Measurements from ENCODE around the gene ZNF587. TPM values are rescaled to one million over a fixed set of nuclear protein-coding genes. Genes with fewer than 3 reads are reported as not detected.

ZNF587 gene
- total and polyA plus RNA-seq, 2 of the 13 experiments (the other 11 are each of a cell fraction or from before 2014, with no cell fraction given), result 8.7 to 17.5 TPM

- in situ Hi-C loops (cut with HindIII; ENCODE audit: extremely low pct_ligation_motif_present, low pct_unique_long_range_greater_than_20kb) (no loop called here), intact Hi-C loops (cut with micrococcal nuclease; ENCODE audit: unreplicated experiment) (no loop called here)
- TSS peak; percentile 30 for BruUV-seq (replicated peaks)
- Histone ChIP-seq H4K20me1 (ENCODE audit: insufficient read depth, low read length) (no peaks in the 10 kb centered on the region), H3K9me3 (ENCODE audit: low read length) (no peaks in the 10 kb centered on the region), H3K4me2 (ENCODE audit: low read depth, low read length) (peak overlapping the region; percentile 47), H3K9ac (ENCODE audit: insufficient read depth, low read depth, low read length) (peak overlapping the region; percentile 47; the same call in 1 of the 2 replicates), H3K79me2 (ENCODE audit: insufficient read depth, low read length) (no peaks in the 10 kb centered on the region), H3K27me3 (ENCODE audit: control insufficient read depth in 1 of 2, insufficient read depth in 2 of 2, low read length in 2 of 2) (no peaks in the 10 kb centered on the region), H3K4me3 (replicated peaks in 1 of 3; ENCODE audit: insufficient read depth in 1 of 3, low read depth in 2 of 3, low read length in 3 of 3) (peak overlapping the region; percentile 56 to 59 (median 59)), H3K27ac (ENCODE audit: extremely low read length, insufficient read depth, low read length) (peak overlapping the region; percentile 57), H3K4me1 (ENCODE audit: insufficient read depth, low read length) (peaks cover 6% of the 10 kb centered on the region; the same call in 1 of the 2 replicates), H3K36me3 (replicated peaks in 1 of 2; ENCODE audit: control insufficient read depth in 1 of 2, insufficient read depth in 2 of 2, low read length in 2 of 2) (peaks cover 5 to 12% of the 10 kb centered on the region in 2 experiments; a peak in 4 of 5 replicates), H2AFZ (ENCODE audit: low read length) (no peak overlapping the region)
- ATAC-seq (no peak), FAIRE-seq (no peak), DNase-seq (ENCODE audit: low spot score) (no peak)
- TF ChIP-seq ZNF775 (CRISPR knock-in tag; IDR thresholded peaks at IDR 0.05; ENCODE audit: borderline replicate concordance), result no peak
- TF ChIP-seq U2AF2 (IDR thresholded peaks at IDR 0.05; ENCODE audit: low read depth, low read length), result peak; percentile 91; the same call in 1 of the 2 replicates
- POLR2A ChIA-PET, result interaction anchor here (0.9 kb wide), 1 partner anchor 48 kb away, joined by 3 read pairs; no protein-coding TSS in a partner anchor
- WGBS (ENCODE audit: low lambda C conversion rate), result 49% methylated on average over 6 of the region's 6 CpGs
- CTCF ChIA-PET (ENCODE audit: low intra/inter-chr PET ratio, low total read pairs), result no interaction called here
These were observed 46.4 kb upstream of the ZNF587 start for GRCh38 chr19:57803265-57803593.

- no TSS peak for BruUV-seq (replicated peaks)
- in situ Hi-C loops (cut with HindIII; ENCODE audit: extremely low pct_ligation_motif_present, low pct_unique_long_range_greater_than_20kb), result no loop called here
- ATAC-seq (peak; percentile 82), DNase-seq (ENCODE audit: low spot score) (peak; percentile 30), FAIRE-seq (no peak)
- H3K9me3 ChIP-seq (ENCODE audit: low read length), result no peaks in the 10 kb centered on the region
- H3K4me1 ChIP-seq (ENCODE audit: insufficient read depth, low read length), result peaks cover 6% of the 10 kb centered on the region; the same call in 1 of the 2 replicates
- peaks cover 7 to 17% of the 10 kb centered on the region in 2 experiments; a peak in 4 of 5 replicates for H3K36me3 ChIP-seq (replicated peaks in 1 of 2; ENCODE audit: control insufficient read depth in 1 of 2, insufficient read depth in 2 of 2, low read length in 2 of 2)
- no peaks in the 10 kb centered on the region for H3K79me2 ChIP-seq (ENCODE audit: insufficient read depth, low read length)
- peak overlapping the region; percentile 47 for H3K9ac ChIP-seq (ENCODE audit: insufficient read depth, low read depth, low read length)
- ChIA-PET CTCF (ENCODE audit: low intra/inter-chr PET ratio, low total read pairs) (no interaction called here), POLR2A (interaction anchor here (0.9 to 1.2 kb wide), 2 partner anchors 11 to 49 kb away, joined by 3 to 5 read pairs; partner anchors contain the start of gene ZNF552)
- peak overlapping the region; percentile 47 for H3K4me2 ChIP-seq (ENCODE audit: low read depth, low read length)
- intact Hi-C loops (cut with micrococcal nuclease; ENCODE audit: unreplicated experiment), result no loop called here
- peak overlapping the region; percentile 56 to 59 (median 59) for H3K4me3 ChIP-seq (replicated peaks in 1 of 3; ENCODE audit: insufficient read depth in 1 of 3, low read depth in 2 of 3, low read length in 3 of 3)
- WGBS (ENCODE audit: low lambda C conversion rate), result 49% methylated on average over 19 of the region's 19 CpGs
- H3K27ac ChIP-seq (ENCODE audit: extremely low read length, insufficient read depth, low read length), result peak overlapping the region; percentile 57
- H3K27me3 ChIP-seq (ENCODE audit: control insufficient read depth in 1 of 2, insufficient read depth in 2 of 2, low read length in 2 of 2), result no peaks in the 10 kb centered on the region
- H4K20me1 ChIP-seq (ENCODE audit: insufficient read depth, low read length), result no peaks in the 10 kb centered on the region
- no peak overlapping the region for H2AFZ ChIP-seq (ENCODE audit: low read length)
- TF ChIP-seq ZKSCAN5 (CRISPR knock-in tag; IDR thresholded peaks at IDR 0.05), result peak; percentile 81; the same call in 1 of the 2 replicates
- no peak for TF ChIP-seq E2F5 (CRISPR knock-in tag; conservative IDR thresholded peaks at IDR 0.05)
- no peak for TF ChIP-seq ZNF7 (CRISPR knock-in tag; IDR thresholded peaks at IDR 0.05)
- TF ChIP-seq HNF4A (CRISPR knock-in tag; IDR thresholded peaks at IDR 0.05), result no peak
- peak; percentile 28 for TF ChIP-seq SRSF1 (optimal IDR thresholded peaks at IDR 0.05; ENCODE audit: low read depth, low read length)
- no peak for TF ChIP-seq FOXO4 (CRISPR knock-in tag; conservative IDR thresholded peaks at IDR 0.05)
- no peak for TF ChIP-seq TEAD2 (CRISPR knock-in tag; IDR thresholded peaks at IDR 0.05)
- TF ChIP-seq RBM39 (IDR thresholded peaks at IDR 0.05; ENCODE audit: low read depth, low read length, poor library complexity, severe bottlenecking), result peak; percentile 77
- peak; percentile 23; the same call in 1 of the 2 replicates for TF ChIP-seq RXRA (CRISPR knock-in tag; IDR thresholded peaks at IDR 0.05)
- no peak for TF ChIP-seq ZNF430 (CRISPR knock-in tag; IDR thresholded peaks at IDR 0.05)
- TF ChIP-seq GABPB1 (CRISPR knock-in tag; IDR thresholded peaks at IDR 0.05), result no peak
- no peak for TF ChIP-seq ZNF607 (CRISPR knock-in tag; IDR thresholded peaks at IDR 0.05; ENCODE audit: borderline replicate concordance)
- TF ChIP-seq HNRNPLL (IDR thresholded peaks at IDR 0.05; ENCODE audit: low read depth, low read length, poor library complexity, severe bottlenecking), result peak; percentile 95
These were observed 45.9 kb upstream of the ZNF587 start for GRCh38 chr19:57803594-57804325.
